NCI-H1436 (cell line): ENCODE measurements around the gene MTRFR.

Source experiments
- DNase-seq: peaks from one replicate; lab custom pipeline; 2025; lab: John Stamatoyannopoulos, UW

MTRFR gene

DNA sequence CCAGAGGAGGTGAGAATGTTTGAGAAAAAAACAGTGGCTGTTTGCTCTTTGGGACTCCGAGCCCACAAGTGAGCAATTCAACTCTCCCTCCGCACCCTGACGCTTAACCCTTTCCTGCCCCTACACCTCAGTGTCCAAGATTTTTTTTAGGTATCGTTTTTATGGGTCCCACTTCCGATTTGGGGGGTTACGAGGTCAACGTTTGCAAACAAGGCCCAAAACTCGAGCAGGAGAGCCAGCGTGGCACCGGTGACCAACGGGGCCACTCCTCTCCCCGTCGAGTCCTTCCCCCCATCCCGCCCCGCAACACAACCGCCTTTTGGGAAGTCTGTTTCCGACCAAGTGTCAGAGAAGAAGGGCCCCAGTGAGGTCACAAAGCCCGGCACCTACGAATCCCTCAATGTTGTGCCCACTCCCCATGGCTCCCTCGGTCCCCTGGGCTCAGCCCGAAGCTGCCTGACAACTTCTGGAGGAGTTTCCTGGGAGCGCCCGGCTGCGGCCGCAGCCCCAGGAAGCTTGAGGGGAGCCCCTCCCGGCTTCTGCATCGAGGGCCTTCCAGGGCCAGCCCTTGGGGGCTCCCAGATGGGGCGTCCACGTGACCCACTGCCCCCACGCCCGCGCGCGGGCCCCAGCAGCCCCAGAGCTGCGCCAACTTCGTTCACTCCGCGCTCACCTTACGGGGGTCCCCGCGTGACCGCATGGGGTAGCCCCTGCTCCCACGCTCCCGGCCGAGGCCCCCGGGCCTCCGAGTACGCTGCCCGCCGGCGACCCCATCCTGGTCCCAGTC, 37.2 kb downstream of the MTRFR start:
- DNase-seq: peak; percentile 1

DNA sequence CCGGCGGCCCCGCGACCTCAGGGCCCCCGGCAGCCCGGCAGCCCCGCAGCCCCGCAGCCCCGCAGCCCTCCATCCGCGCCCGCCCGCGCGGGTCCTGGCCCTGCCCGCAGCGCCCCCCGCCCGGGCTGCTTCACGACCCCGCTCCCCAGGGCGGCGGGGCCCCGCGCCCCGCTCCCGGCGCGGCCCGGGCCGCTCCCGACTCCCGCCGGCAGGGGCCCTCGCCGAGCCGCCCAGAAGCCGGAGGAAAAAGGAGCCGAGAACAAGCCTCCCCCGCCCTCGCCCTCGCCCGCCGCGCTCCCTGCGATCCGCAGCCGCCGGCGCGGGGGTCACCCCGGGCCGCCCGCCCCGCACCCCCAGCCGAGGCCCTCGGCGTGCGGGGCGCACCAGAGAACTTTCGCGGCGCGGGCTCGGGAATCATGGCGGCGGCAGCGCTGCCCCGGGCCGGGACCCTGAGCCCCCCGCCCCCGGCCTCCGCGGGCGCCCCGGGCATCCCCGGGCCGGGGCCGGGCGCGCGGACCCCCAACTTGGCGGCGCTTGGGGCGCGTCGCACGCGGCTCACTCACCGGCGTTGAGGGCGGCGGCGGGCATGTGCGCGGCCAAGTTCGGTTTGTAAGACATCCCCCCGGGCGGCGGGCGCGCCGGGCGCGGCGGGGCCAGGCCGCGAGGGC, 37.9 kb downstream of the MTRFR start:
- DNase-seq: peak; percentile 64

DNA sequence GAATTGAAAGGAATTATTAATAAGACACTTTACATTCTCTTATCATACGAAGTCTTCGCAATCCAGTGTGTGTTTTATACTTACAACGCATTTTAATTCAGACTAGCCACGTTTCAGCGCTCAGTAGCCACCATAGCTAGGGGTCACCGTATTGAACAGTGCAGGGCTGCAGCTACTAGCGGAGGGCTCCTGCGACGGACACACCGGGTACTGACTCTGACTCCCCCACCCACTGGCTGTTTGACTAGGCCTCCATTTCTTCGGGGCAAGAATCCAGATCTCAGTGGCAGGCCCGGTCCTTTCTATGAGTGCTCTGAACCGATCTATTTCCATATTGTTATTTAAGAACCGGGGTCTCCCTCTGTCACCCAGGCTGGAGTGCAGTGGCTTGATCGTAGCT, 39.9 kb downstream of the MTRFR start:
- no peak for DNase-seq

DNA sequence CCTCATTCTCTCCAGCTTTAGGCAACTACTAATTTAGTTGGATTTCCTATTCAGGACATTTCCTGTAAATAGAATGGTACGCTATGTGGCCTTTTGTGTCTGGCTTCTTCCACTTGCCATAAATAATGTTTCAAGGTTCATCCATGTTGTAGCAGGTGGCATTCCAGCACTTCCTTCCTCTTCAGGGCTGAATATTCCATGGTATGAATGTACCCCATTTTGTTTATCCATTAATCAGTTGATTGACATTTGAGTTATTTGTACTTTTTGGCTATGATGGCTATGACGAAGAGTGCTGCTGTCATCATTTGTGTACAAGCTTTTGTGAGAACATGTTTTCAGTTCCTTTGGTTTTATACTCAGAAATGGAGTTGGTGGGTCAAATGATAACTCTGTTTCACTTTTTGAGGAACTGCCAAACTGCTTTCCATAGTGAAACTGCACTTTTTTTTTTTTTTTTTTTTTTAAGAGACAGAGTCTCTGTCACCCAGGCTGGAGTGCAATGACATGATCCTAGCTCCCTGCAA, 44.9 kb downstream of the MTRFR start:
- DNase-seq: no peak

DNA sequence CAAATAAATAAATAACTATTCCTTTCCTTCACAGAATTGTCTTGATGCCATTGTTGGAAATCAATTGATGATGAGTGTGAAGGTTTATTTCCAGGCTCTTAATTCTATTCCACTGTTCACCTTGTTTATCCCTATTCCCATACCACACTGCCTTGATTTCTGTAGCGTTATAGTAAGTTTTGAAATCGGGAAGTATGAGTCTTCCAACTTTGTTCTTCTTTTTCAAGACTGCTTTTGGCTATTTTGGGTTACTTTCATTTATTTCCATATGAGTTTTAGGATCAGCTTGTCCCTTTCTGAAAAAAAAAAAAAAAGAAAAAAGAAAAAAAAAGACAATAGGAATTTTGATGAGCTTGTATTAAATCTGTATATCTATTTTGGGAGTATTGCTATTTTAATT, 47.7 kb downstream of the MTRFR start:
- no peak for DNase-seq

DNA sequence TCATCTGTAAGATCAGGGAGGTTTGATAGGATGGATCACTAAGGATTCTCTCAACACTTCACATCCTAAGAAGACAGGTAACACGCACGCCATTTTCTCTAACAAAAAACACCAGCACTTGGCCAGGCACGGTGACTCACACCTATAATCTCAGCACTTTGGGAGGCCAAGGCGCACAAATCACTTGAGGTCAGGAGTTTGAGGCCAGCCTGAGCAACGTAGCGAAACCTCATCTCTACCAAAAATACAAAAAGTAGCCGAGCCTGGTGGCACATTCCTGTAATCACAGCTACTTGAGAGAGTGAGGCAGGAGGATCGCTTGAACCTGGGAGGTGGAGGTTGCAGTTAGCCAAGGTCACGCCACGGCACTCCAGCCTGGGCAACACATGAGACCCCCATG, 48.9 kb downstream of the MTRFR start:
- DNase-seq: no peak

DNA sequence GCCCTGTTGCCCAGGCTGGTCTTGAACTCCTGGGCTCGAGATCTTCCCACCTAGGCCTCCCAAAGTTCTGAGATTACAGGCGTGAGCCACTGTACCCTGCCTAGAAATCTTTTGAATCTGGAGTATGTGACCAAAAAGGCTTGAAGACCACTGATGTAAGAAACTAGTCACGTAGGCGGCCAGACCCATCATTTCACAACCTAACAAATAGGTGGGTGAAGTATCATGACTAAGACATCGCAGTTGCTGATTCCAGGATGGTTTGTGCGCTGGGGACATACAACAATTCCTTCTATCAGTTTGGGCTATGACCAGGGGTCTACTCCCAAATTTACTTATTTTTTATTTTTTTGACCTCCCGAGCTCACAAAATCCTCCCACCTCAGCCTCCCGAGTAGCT, 50.2 kb downstream of the MTRFR start:
- no peak for DNase-seq

DNA sequence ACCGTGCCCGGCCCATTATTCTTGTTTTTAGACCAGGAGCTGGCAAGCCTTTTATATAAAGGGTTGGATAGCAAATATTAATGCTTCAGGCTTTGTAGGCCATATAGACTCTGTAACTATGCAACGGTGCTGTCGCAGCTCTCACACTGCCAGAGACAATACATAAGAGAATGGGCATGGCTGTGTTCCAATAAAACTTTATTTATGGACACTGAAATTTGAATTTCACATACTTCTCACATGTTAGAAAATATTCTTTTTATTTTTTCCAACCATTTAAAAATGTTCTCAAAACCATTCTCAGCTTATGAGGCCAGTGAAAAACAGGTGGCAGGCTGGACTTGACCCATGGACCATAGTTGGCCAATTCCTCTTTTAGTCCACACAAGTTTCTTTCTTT, 51.4 kb downstream of the MTRFR start:
- no peak for DNase-seq

DNA sequence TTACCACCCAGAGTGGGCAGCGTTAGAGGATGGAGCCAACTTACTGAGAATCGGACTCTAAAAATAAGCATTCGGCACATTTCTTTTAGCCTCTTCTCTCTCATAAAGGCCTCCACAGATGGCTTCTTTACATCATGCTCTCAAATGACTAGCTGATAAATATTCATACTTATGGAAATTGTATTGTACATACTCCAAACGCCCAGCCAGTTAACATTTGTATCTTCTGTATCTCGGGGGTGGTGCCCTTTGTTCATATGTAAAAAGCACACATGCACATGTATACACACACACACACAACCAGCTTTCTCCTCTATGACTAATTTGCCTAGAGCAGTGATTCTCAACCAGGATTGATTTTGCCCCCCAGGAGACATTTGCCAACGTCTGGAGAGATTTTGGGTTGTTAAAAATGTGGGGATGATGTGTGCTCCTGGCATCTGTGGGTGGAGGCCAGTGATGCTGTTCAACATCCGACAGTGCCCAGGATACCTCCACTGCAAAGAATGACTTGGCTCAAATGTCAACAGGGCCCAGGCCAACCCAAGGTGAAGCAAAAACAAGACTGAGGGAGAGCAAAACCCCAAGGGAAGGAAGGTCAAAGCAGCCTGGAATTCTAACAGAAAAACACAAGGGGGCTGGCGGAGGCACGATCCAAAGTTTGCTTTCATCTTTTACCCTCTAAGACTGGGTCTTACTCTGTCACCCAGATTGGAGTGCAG, 53.6 kb downstream of the MTRFR start:
- DNase-seq: no peak

DNA sequence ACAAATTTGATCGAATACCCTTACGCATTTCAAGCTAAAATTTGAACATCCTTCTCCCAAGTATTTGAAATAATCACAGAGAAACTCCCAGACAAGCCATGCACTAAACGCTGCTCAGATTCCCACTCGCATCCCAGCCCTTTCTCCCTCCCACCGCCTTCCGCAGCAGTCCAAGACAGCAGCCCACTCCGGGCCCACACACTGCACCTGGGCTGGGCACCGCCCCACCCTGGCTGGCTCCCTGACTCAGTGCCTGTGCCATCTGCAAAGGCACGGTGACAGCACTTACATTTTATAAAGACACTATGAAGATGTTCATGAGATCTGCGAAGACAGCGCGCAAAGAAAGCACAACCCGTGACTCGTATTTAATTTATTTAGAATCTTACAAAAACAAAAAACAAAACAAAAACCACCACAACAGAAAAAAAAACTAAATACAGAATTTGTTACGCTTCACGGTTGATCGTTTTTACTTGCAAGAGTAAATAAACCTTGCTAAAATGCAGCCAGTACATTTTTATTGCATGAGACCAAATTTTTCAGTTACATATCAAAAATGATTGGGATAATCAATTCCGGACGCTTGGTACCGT, 55.6 kb downstream of the MTRFR start:
- no peak for DNase-seq

DNA sequence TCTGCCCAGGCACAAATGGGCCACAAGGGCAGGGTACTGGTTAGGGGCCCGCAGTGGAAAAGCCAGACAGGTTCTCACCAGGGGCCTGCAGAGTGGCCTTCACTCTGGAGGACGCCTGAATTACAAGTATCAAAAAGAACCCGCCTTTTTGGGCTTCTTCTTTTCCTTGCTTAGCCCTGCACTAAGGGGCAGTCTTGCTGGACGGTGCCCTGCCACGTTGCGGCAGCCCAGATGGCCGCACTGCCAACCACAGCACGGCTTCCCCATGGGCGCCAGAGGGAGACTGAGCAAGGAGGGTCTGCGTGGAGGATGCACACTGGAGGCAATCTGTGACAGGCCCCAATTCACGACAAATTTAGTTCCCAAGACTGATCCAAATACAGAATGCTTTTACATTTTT, 56.7 kb downstream of the MTRFR start:
- no peak for DNase-seq

DNA sequence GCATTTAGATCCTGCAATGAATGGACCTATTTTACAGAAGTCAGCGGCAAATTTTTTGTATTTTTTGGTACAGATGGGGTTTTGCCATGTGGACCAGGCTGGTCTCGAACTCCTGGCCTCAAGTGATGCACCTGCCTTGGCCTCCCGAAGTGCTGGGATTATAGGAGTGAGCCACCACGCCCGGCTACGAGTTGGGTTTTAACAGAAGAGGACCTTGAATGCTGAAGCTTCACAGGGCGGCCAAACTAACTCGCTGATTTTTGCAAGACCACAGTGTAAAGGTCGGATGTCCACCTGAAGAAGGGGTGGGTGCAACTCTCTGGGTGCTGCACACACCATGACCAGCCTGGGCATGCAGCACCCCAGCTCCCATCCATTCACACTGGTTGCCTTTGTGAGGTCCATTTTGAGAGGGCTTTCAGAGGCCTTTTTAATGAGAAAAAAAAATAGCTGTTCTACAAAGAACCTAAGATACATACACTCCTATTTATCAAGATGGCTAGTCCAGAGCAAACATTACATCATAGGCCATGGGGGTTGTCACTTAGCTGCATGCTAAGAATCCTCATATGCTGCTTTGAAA, 60.0 kb downstream of the MTRFR start:
- no peak for DNase-seq

DNA sequence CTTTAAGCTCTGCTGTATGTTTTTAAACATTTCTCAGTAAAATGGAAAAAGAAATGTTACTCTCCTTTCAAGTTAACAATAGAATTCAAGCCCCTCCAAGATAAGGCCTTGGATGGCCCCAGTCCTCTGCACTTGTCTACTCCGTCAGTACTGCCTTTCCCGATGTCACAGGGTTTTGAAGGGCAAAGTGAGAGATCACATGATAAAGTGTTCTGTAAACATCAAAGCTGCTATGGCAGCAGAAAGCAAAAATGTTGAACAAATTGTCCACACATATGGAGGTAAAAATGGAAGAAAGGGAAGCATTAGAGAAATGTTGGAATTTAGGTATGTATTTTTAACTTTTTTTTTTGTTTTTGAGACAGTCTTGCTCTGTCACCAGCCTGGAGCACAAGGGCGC, 71.9 kb downstream of the MTRFR start:
- DNase-seq: no peak

DNA sequence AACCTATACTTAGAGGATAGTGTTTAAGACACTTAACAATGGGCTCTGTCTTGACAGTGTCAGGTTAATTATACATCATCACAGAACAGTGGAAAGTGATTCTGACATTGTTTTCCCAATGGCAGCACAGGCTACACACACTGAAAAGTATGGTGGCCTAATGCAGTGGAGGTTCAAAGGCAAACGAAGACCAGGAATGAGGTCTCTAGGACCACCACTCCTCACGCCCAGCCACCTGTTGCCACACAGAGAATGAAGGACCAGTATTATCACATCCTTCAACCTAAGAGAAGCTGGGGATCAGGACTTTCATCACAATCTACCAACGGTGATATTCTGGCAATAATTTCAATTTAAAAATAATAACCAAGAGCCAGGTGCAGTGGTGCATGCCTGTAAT, 73.0 kb downstream of the MTRFR start:
- DNase-seq: no peak
